ENCODE results near the gene CBR1. TPM values are rescaled to one million over a fixed set of nuclear protein-coding genes. Genes with fewer than 3 reads are reported as not detected.

CBR1 gene
- total and polyA plus RNA-seq, 2 of the 8 experiments (the other 6 are each of a cell fraction or from before 2014, with no cell fraction given), result 1.8 to 207 TPM

DNA sequence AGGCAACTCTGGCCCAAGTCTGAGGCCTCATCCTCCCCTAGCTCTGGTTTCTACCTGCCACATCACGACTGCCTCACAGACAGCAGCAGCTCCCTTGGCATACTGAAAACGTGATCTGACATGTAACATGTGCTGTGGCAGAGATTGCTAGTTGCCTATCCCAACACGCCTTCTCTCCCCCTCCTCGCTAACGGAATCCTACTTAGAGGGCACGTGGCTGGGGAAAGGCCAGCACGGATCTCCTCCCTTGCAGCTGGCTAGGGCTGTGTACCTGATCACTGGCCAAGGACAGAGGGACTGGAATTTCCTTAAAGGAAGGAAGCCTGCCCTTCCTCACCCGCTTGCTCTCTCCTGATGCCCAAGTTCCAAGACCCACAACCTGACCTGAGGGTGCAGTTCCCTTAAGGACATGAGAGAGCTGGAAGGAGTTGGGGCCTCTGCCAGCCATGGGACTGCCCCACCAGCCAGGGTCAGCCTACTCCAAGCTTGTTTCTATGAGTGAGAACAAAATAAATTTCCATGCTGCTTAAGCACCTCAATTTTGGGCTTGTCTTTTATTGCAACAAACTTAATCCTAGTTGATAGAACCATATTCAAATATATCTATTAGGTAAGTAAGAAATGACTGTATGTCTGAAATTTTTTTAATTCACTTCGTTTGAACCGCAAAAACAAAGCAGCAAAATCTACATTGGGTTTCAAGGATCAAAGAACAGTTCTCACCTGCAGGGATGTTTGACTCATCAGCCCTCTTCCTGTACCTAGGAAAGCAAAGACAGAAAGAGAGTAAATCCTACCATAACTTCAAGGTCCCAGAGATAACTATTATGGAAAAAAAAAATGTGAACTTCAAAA lies 16.7 kb upstream of the CBR1 start (continued):
- TF ChIP-seq JUN (IDR thresholded peaks at IDR 0.05; ENCODE audit: low read depth, low read length), result no peak
- TF ChIP-seq KDM5A (IDR thresholded peaks at IDR 0.05; ENCODE audit: low read length), result no peak
- TF ChIP-seq RAD21 (IDR thresholded peaks at IDR 0.05 in 1 of 2, conservative IDR thresholded peaks at IDR 0.05 in 1 of 2; ENCODE audit: low read depth in 2 of 2, low read length in 2 of 2), result no peak
- TF ChIP-seq YY1 (IDR thresholded peaks at IDR 0.05; ENCODE audit: low read depth, low read length), result no peak

Data from H1 (cell line).